Heart left ventricle (tissue), 16 donors: ENCODE results near the gene DCTN5. TPM values are rescaled to one million over a fixed set of nuclear protein-coding genes. Genes with fewer than 3 reads are reported as not detected.

Experiments
- ATAC-seq, 4 donors: fragments of 200-7000 bp; cut with Tn5 transposase; one replicate each; pipeline ENCODE4 v1.9.1; 2020 to 2022; ENCODE audit warnings: moderate library complexity in 4 of 4, mild to moderate bottlenecking in 3 of 4, moderate number of reproducible peaks in 1 of 4
- DNase-seq, 5 donors: peaks; one replicate each; pipeline ENCODE4 v3.0.0-alpha.2; 2020
- H3K27ac ChIP-seq, 12 donors: fragments of 200-600 bp; sonication (generic) in 4 of 12; one replicate each; pipeline versions ENCODE4 v1.5.0 to v1.8.0; 2016 to 2022; ENCODE audit warnings: mild to moderate bottlenecking in 2 of 12
- H3K27me3 ChIP-seq, 9 donors: fragments of 200-600 bp; sonication (generic) in 2 of 9; one replicate each; pipeline versions ENCODE4 v1.5.1 to v1.8.0; 2016 to 2022; ENCODE audit warnings: mild to moderate bottlenecking in 3 of 9
- H3K36me3 ChIP-seq, 9 donors: fragments of 200-600 bp; sonication (generic) in 2 of 9; one replicate each; pipeline versions ENCODE4 v1.5.0 to v1.8.0; 2018 to 2022; ENCODE audit warnings: mild to moderate bottlenecking in 2 of 9
- H3K4me1 ChIP-seq, 12 donors: fragments of 200-600 bp; sonication (generic) in 4 of 12; one replicate each; pipeline versions ENCODE4 v1.5.0 to v1.8.0; 2016 to 2022; ENCODE audit warnings: mild to moderate bottlenecking in 3 of 12
- H3K4me3 ChIP-seq, 12 donors: fragments of 200-600 bp; sonication (generic) in 4 of 12; one replicate each; pipeline versions ENCODE4 v1.5.0 to v1.8.0; 2017 to 2022; ENCODE audit warnings: mild to moderate bottlenecking in 9 of 12, moderate library complexity in 4 of 12
- H3K9me3 ChIP-seq, 12 donors: fragments of 200-600 bp; sonication (generic) in 4 of 12; one replicate each; pipeline versions ENCODE4 v1.5.0 to v1.8.0; 2016 to 2022; ENCODE audit warnings: mild to moderate bottlenecking in 1 of 12
- CTCF ChIP-seq, 12 donors: fragments of 200-600 bp; sonication (generic) in 4 of 12; IDR thresholded peaks; one replicate each; pipeline versions ENCODE4 v1.5.0 to v1.8.0; 2018 to 2022; ENCODE audit warnings: antibody characterized with exemption in 12 of 12, mild to moderate bottlenecking in 5 of 12
- POLR2A ChIP-seq, 2 donors: fragments of 450-650 bp; IDR thresholded peaks; one replicate each; pipeline ENCODE4 v1.6.1; 2017; ENCODE audit warnings: antibody characterized with exemption in 2 of 2, mild to moderate bottlenecking in 2 of 2, moderate library complexity in 2 of 2
- WGBS, 4 donors: extraction: QIAGEN DNeasy Blood & Tissue Kit in 2 of 4; methylation state at CpG; one replicate each; pipeline versions ENCODE4 v1.1.5 to v1.1.7; 2013 to 2018; 5-methylcytosine and 5-hydroxymethylcytosine counted together
- intact Hi-C, 10 donors: fragments of 100-400 bp; cut with DNase I; formaldehyde crosslinking; loops; one replicate each; pipeline versions ENCODE4 v1.11.1 to v1.14.2; 2022
- polyA plus RNA-seq, 2 donors: library from polyadenylated mRNA; stranded (reverse); fragments of 200-250 nt; gene quantifications; one replicate each; pipeline ENCODE4 v1.2.3, GENCODE V29; 2013
- total RNA-seq, 9 donors: library from RNA; depleted of rRNA in 2 of 9; stranded (reverse); fragments of >200 nt in 2 of 9; fragmentation: NEBNext Ultra II Directional in 3 of 9; extraction: Animal tissue kit (Norgen Biotek cat#: 25700) in 3 of 9; gene quantifications; one replicate each; pipeline versions ENCODE4 v1.1.0 to v1.2.4, GENCODE V29; 2016 to 2023
- donor health status: ischemic (EF 13 %, LVEDD 7.1; RV severe dilation, severe dysfunction).
- donor health status: healthy with polysubstance abuse.
- donor health status: DM: no; HTN: yes; CAD: no.
- donor health status: DM: no; HTN: no; CAD: no.
- donor health status: ischemic (EF 25% LVEDD 6.9; RV normal size, moderate dysfunction).
- donor health status: ischemic (EF 25% LVEDD 5.7; RV mildly dilated, moderate dysfunction).
- donor health status: healthy.
- donor health status: DM: yes; HTN: yes; CAD: no.
- donor health status: ischemic (EF 35%, LVEDD 5.7; RV mildly dilated, moderate dysfunction).
- donor health status: nonischemic (EF 11% LVEDD 7.7; RV severe dilation, severe dysfunction).
- donor health status: DM: yes; HTN: yes; CAD: no.
- donor health status: PGD.
- donor health status: ischemic (EF 29% LVEDD 5.4; RV normal size, mild dysfunction).
- donor health status: nonischemic (EF 23%, LVEDD 6.1; RV moderate dilation, normal function).

DCTN5 gene
- total and polyA plus RNA-seq, 11 donors: 7.4 to 56.0 (median 38.4) TPM

- no peak for DNase-seq
- WGBS, 4 donors: 92 to 96% (median 93%) methylated on average over 9 to 10 of the region's 10 CpGs
- Histone ChIP-seq H3K27ac (no peak overlapping the region), H3K27me3 (peaks cover 0 to 5% (median 0%) of the 10 kb centered on the region in 9 donors), H3K4me3 (no peak overlapping the region), H3K36me3 (peaks cover 0 to 47% (median 43%) of the 10 kb centered on the region in 9 donors), H3K9me3 (no peaks in the 10 kb centered on the region), H3K4me1 (peaks cover 0 to 9% (median 0%) of the 10 kb centered on the region in 12 donors)
- TF ChIP-seq POLR2A (IDR thresholded peaks at IDR 0.05) (no peak), CTCF (IDR thresholded peaks at IDR 0.05) (no peak)
- no peak for ATAC-seq
- intact Hi-C loops: no loop called here
Measured at GRCh38 chr16:23691483-23692189, 50.4 kb downstream of the DCTN5 start.

DNA sequence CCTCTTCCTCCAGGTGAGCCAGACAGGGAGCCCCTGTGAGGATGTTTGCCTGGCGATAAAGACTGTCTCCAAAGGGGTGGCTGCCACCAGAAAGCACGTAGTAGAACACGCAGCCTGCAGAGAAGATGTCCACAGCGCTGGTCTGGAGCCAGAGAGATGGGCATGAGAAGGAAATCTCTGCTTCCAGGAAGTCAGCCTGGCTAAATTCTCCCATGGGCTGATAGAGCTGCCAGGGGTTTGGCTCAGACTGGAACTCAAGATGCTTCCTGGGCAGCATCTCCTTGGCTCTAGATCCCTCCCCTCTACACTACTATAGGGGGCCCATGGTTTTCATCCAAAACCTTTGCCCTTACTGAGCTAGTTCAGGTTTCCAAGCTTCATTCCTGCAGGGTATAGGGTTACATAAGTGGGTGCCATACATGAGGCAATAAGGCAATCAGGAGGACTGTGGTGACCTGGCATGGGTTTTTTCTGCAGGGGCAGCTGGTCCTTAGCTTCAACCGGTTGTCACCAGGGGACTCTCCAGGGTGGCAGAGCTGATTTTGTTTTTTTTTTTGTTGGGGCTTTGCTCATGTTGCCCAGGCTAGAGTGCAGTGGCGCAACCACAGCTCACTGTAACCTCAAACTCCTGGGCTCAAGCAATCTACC, 51.0 kb downstream of the DCTN5 start:
- WGBS, 4 donors: 96 to 97% (median 97%) methylated on average over 6 of the region's 6 CpGs
- H3K9me3 ChIP-seq: no peaks in the 10 kb centered on the region
- ATAC-seq: no peak
- DNase-seq: no peak
- H3K4me1 ChIP-seq: peaks cover 0 to 9% (median 0%) of the 10 kb centered on the region in 12 donors
- H3K4me3 ChIP-seq: no peak overlapping the region
- intact Hi-C loops: no loop called here
- peaks cover 0 to 7% (median 0%) of the 10 kb centered on the region in 9 donors for H3K27me3 ChIP-seq
- TF ChIP-seq POLR2A (IDR thresholded peaks at IDR 0.05) (no peak), CTCF (IDR thresholded peaks at IDR 0.05) (no peak)
- no peak overlapping the region for H3K27ac ChIP-seq
- H3K36me3 ChIP-seq: peaks cover 0 to 40% (median 36%) of the 10 kb centered on the region in 9 donors

- TF ChIP-seq CTCF (IDR thresholded peaks at IDR 0.05): no peak
- no peak for TF ChIP-seq POLR2A (IDR thresholded peaks at IDR 0.05)
- Histone ChIP-seq H3K27ac (no peak overlapping the region), H3K4me3 (peak overlapping the region in 4 of 12 donors; percentile 4 to 48 (median 26)), H3K27me3 (peaks cover 0 to 16% (median 0%) of the 10 kb centered on the region in 9 donors), H3K9me3 (no peaks in the 10 kb centered on the region), H3K36me3 (peaks cover 0 to 20% (median 16%) of the 10 kb centered on the region in 9 donors), H3K4me1 (peaks cover 0 to 9% (median 0%) of the 10 kb centered on the region in 12 donors)
- no peak for DNase-seq
- intact Hi-C loops: no loop called here
- ATAC-seq: peak in 1 of 4 donors; percentile 10
- 94 to 100% (median 96%) methylated on average over 4 of the region's 4 CpGs for WGBS, 4 donors
Measured at GRCh38 chr16:23694265-23694643, 53.0 kb downstream of the DCTN5 start.

DNA sequence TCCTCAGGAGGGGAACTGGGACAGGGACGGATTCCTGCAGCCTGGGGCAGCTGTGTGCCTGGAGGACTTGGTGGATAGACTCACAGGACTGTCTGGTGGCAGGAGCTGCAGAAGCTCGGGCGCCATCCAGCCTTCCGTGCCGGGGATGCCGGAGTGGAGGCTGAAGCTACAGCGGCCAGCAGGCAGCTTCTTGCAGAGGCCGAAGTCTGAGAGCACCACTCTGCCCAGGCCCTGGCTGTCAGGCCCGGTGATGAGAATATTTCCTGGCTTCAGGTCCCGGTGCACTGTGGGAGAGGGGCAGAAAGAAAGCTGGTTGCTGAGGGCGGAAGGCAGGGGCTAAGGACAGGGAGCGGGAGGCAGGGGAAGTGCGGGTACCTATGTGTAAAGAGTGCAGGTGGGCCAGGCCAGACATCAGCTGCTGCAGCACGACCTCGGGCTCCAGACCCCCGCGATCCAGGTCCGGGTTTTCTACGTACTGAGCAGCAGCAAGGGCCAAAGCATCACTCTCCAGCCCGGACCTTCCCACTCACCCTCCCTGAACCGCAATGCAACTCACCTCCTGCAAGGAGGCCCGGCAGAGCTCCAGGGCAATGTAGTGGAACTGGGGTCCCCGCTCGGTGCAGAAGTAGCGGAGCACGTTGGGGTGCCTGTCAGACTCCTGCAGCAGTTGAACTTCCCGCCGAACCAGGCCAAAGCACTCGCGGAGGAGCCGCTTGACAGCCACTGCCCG, 53.5 kb downstream of the DCTN5 start:
- Histone ChIP-seq H3K4me3 (peak overlapping the region in 8 of 12 donors; percentile 4 to 48 (median 31)), H3K27me3 (peaks cover 0 to 20% (median 0%) of the 10 kb centered on the region in 9 donors), H3K27ac (no peak overlapping the region), H3K36me3 (peaks cover 0 to 15% (median 11%) of the 10 kb centered on the region in 9 donors), H3K9me3 (no peaks in the 10 kb centered on the region), H3K4me1 (peaks cover 0 to 9% (median 0%) of the 10 kb centered on the region in 12 donors)
- no peak for DNase-seq
- 12 to 18% (median 15%) methylated on average over 24 to 32 of the region's 32 CpGs for WGBS, 4 donors
- intact Hi-C loops: no loop called here
- ATAC-seq: peak; percentile 32 to 61 (median 50)
- TF ChIP-seq CTCF (IDR thresholded peaks at IDR 0.05) (no peak), POLR2A (IDR thresholded peaks at IDR 0.05) (no peak)
